ENCODE data around the gene PRMT7.

The PRMT7 gene

DNA sequence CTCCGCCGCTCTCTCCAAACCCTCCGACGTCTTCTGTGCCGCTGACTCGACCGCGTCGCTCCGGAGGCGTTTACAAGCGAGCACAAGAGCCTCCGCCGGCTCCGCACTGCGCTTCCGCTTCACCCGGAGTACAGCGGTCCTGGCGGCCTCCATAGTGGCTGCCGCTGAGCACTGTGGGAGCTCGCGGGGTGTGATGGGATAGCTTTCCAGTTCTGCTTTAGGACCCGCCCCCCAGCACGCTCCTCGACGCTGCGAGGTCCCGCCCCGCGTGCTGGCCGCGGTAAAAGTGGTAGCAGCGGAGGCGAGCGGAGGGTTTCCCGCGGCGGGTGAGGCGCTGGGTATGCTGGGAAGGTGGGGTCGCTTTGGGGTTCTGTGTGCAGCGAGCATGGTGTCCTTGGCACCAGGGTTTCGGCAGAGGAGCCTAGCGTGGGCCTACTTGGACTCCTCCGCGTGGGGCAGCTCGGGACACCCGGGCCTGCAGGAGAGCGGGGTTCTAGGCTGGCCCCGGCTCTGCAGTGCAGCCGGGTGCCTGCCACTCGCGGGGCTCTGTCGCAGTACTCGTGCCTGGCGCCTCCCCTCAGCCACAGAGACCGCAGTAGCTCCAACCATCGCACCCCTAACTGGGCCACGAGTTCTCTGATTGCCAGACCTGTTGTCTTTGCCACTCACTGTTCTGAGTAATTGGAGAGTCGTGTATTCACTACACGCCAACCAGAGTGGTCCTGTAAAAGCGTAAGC, at the start of gene PRMT7, which contains the start of gene SLC7A6OS:
Gene PRMT7 (plus strand): TSS at position 246 of the 738 bp plus-strand sequence. CDS start 4,961 bp downstream, outside the sequence.
Gene SLC7A6OS (minus strand): TSS at position 173 of the 738 bp plus-strand sequence. CDS start 20 bp downstream, at position 153.
- DNase-seq: peak; percentile 94

DNA sequence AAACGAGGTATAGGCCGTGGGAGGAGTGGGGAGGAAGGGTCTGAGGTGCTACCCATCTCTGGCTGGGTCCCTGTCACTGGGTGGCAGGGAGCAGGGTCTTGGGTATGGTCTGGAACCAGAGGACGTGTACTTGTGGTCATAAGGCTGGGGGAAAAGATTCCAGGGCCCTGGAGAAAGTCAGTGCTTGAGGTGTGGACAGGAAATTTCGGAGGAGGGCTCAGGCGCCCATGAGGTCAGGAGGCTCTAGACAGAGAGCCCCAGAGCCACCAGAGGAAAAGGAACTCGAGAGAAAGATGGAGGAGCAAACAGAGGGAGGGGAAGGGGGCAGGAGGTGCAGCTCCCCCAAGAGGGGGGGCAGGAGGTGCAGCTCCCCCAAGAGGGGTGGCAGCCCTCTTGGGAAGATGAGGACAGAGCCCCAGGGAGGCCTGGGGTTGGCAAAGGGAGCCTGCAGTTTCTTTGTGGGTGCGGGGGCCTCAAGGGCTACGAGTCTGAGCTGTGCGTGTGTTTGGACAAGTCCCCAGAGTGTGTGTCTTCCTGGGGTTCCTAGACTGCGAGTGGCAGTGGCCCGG, 47.2 kb upstream of the PRMT7 start:
- no peak for DNase-seq

DNA sequence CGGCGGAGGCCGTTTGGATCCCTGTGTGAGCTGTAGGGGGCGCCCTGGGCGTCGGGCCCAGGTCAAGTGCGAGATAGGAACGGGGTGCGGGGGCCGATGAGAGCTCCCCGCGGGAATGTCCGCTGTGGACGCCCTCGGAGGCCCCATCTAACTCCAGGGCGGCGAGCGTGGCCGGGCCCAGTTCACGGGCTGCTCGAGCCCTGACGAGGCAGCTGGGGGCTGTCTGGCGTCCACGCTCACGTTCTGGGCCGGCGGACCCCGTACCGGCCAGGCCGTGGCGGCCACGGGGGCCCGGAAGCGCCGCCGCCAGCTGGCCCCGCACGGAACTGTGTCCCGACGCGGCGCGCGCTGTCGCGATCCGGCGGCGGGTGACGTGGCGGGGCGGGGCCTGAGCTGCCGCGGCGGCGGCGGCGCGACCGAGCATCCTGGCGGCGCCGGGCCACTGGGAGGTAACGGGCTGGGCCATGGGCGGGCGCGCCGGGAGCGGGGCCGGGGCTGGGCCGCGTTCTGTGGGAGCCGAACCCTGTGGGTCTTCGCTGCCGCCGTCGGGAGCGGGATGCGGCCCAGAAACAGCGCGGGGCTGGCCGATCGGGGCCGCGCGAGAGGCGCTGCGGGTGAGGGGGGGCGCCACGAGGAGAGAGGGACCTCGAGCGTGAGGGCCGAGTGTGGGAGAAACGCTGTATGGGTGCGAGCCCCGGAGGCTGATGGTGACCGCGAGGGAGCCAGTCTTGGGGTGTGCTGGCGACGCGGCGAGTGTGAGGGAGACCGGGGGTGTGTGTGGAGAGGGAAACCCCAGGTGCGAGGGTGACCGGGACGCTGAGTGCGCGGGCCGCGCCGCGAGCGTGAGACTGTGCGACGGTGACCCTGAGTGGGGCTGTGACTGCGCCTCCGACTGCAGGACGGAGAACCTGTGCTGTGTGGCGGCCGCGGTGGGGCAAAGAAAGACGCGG, 46.4 kb upstream of the PRMT7 start, which contains the start of gene SLC7A6:
Gene SLC7A6 (plus strand): TSS at position 399 of the 950 bp plus-strand sequence. CDS start 10,201 bp downstream, outside the sequence.
- peak; percentile 95 for DNase-seq

DNA sequence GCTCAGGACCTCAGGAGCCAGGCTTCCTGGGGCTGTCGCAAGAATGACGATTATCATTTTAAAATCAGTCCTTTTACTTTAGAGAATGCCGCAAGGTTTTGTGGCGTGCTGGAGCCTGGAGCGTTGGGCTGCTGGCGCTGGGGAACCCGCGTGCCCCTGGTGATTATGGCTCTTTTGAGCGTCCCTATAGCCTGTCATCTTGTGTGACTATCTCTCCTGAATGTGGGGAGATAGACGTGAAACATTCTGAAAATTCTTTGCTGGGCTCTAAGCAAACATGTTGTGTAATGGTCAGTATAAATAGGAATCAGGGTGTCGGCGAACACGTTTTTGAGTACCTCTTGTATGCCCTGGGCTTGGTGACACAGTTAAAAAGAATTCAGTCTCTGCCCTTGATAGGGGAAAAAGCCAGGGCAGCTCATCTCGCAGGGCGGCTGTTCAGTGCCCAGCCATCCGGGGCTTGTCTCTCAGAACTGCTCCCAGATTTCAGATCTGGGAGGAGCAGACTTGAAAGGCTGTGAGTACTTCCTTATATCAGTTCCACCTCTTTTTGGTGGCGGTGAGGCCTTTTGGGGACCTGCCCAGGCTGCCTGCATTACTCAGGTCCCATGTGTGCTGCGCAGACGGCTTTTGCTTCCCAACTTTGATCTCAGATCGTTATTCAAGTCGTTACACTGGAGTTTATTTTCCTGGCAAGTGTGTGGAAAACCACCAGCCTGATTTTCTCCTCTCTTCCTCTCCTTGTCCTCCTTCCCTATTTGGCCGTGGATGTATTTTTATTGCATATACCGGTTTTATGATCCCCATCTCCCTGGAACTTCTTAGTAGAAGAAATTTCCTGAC, 45.5 kb upstream of the PRMT7 start:
- peak; percentile 74 for DNase-seq

- DNase-seq: no peak
Measured at GRCh38 chr16:68267612-68268405, 43.0 kb upstream of the PRMT7 start.

GRCh38 chr16:68269793-68270192, 41.0 kb upstream of the PRMT7 start:
- DNase-seq: no peak

- no peak for DNase-seq
Measured at GRCh38 chr16:68270353-68270752, 40.5 kb upstream of the PRMT7 start.

DNA sequence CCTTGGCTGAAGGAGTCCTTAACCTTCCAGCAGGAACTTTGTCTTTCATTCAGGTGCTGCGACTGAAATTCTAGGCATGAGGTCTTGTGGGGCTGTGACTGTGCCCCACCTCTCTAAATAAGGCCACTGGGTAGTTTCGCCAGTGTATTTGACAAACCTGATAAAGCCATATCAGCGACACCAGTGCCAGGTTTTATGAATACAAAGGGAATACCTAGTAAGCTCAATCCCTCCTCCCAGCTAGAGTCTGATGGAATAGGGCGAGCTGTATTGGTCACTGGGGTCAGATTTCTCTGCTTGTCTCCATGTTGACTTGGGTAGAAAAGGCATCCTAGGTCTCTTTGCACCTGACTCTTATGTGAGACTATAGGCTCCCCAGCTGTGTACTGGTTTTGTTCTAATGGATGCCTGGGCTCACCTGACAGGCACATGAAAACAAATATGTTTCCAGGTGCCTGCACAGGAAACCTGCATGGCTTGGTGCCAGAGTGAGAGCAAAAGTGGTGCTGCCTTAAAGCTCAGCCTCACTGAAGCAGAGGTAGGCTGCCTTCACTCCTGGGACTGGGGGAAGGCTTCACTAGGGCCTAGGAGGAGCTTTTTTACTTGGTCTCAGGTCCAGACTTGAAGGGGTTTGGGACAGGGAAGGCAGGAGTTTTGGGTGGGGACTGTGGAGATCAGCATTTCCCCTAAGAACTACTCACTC, 38.2 kb upstream of the PRMT7 start:
- DNase-seq: no peak

DNA sequence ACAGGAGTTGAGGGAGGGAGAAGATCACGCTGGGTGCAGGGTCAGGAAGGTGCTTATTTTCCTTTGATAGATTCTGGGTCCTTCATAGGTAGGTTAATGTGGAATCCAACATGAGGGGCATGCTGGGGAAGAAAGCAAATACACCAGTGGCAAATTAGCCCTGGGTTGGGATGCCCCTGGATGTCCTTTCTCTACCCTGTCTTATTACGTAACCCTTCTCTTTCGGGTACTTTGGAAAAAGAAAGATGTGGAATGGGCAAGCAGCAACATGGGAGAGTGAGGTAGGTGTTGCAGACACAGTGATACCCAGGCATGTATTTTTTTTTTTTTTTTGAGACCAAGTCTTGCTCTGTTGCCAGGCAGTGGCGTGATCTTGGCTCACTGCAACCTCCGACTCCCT, 37.4 kb upstream of the PRMT7 start:
- DNase-seq: no peak

GRCh38 chr16:68273896-68274295, 36.9 kb upstream of the PRMT7 start:
- no peak for DNase-seq

DNA sequence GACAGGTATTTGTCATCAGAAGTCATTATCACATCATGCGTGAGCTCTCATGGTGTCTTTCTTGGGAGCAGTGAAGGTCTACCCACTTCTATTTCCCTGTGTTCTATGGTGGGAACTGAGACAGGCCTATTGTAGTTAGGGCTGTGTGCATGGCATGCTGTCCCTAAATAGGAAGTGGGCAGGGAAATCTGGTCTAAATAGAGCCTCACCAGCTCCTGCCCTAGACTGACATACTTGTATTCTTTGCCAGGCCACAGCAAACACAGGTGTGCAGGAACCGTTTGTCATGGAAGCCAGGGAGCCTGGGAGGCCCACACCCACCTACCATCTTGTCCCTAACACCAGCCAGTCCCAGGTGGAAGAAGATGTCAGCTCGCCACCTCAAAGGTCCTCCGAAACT, 36.4 kb upstream of the PRMT7 start:
- DNase-seq: no peak

- no peak for DNase-seq
Measured at GRCh38 chr16:68275611-68276191, 35.1 kb upstream of the PRMT7 start.

DNA sequence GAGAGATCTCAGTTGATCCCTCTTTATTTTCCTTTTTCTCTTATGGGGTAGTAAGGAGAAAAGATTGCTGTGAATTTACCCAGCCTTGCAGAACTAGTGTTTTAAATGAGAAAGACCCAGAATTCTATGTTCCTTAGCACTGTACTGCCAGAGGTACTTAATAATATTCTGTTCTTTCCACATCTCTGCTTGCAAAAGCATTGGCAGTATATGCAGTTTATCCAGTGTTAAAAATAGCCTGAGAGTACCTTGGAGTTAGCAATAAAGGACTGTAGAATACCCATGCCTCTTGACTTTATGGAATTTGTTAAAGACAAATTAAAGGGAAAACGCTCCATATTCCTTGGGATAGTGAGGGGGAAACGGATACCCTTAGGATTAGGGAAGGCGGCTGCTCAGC, 34.6 kb upstream of the PRMT7 start:
- DNase-seq: no peak

- no peak for DNase-seq
Measured at GRCh38 chr16:68279726-68280558, 30.9 kb upstream of the PRMT7 start.

- no peak for DNase-seq
Measured at GRCh38 chr16:68281368-68282063, 29.3 kb upstream of the PRMT7 start.

GRCh38 chr16:68282064-68282452, 28.8 kb upstream of the PRMT7 start:
- no peak for DNase-seq

DNA sequence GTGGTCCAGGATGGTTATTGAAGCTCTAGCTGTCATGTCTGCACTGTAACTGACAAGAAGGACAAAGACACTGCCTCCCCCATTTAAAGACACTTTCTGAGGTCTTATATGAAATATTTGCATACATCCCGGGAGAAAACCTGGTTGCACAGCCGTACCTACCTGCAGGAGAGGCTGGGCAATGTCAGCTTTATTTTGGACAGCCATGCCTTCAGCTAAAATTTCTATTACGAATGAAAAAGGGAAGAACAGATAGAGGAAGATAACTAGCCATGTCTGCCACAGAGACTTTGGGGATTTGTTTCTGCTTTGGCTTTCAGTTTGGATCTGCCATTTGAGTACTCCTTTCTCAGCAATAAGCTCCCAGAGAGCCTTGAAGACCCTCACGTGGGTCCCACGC, 27.5 kb upstream of the PRMT7 start:
- no peak for DNase-seq

- no peak for DNase-seq
Measured at GRCh38 chr16:68283801-68284598, 26.8 kb upstream of the PRMT7 start.

All from activated CD8-positive, alpha-beta memory T cell treated with anti-CD3 and anti-CD28 coated beads for 24 hours (primary cell).